Measurements from ENCODE around the gene IGF2BP2. TPM values are rescaled to one million over a fixed set of nuclear protein-coding genes. Genes with fewer than 3 reads are reported as not detected.

IGF2BP2 gene
- total and polyA plus RNA-seq, 2 of the 13 experiments (the other 11 are each of a cell fraction or from before 2014, with no cell fraction given), result 6.5 to 46.0 TPM

DNA sequence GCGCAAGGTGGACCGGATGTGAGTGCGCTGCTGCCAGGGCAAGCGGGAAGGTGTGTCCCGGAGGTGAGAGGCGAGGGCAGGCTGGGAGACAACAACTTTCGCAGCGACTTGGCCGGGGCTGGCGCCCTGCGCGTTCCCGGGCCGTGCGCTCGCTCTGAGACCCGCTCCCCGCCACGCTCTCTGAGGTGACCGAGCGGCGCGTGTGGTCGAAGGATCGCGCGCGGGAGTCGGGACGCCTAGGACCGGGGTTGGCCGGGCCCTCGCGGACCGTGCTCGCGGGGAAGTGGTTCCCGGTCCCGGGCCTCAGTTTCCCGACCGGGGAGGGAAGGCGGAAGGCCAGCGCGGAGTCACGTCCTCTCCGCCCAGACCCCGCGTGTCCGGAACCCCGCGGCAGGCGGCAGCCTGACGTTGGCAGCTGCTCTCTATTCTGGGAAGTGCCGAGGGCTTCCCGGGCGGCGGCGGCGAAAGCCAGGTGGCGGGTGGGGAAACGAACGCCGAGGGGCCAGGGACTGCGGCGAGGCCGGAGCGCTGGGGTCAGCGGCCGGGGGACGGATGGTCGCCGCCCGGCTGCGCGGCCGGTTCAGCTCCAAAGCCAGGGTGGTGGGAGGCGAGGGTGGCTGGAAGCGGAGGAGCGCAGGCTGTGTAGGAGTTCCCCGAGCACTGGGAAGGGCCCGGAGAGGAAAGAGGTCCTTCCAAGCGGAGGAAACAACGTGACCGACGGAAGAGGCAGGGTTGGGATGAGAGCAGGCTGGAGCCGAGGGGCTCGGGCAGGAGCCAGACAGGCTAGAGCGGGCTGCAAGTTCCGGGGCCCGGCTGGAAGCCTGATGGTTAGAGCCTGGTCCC, 1.0 kb upstream of the IGF2BP2 start (continued):
- TF ChIP-seq, protein P1, sequence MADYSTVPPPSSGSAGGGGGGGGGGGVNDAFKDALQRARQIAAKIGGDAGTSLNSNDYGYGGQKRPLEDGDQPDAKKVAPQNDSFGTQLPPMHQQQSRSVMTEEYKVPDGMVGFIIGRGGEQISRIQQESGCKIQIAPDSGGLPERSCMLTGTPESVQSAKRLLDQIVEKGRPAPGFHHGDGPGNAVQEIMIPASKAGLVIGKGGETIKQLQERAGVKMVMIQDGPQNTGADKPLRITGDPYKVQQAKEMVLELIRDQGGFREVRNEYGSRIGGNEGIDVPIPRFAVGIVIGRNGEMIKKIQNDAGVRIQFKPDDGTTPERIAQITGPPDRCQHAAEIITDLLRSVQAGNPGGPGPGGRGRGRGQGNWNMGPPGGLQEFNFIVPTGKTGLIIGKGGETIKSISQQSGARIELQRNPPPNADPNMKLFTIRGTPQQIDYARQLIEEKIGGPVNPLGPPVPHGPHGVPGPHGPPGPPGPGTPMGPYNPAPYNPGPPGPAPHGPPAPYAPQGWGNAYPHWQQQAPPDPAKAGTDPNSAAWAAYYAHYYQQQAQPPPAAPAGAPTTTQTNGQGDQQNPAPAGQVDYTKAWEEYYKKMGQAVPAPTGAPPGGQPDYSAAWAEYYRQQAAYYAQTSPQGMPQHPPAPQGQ (CRISPR knock-in tag; IDR thresholded peaks at IDR 0.05; ENCODE audit: borderline replicate concordance), result no peak
- TF ChIP-seq ZBTB7A (CRISPR knock-in tag; IDR thresholded peaks at IDR 0.05), result no peak; the same call in 1 of the 2 replicates
- no peak for TF ChIP-seq RFXANK (CRISPR knock-in tag; IDR thresholded peaks at IDR 0.05)
- peak; percentile 27; the same call in 1 of the 2 replicates for TF ChIP-seq ZNF431 (CRISPR knock-in tag; IDR thresholded peaks at IDR 0.05; ENCODE audit: borderline replicate concordance, low read depth)
- TF ChIP-seq ZNF891 (CRISPR knock-in tag; IDR thresholded peaks at IDR 0.05), result 0 out of 2 replicates have a peak, but pooled peaks have one; percentile 32
- TF ChIP-seq ZNF788 (CRISPR knock-in tag; IDR thresholded peaks at IDR 0.05; ENCODE audit: borderline replicate concordance), result no peak
- TF ChIP-seq DZIP1 (CRISPR knock-in tag; IDR thresholded peaks at IDR 0.05), result peak; percentile 20; the same call in 1 of the 2 replicates
- TF ChIP-seq HOXA7 (CRISPR knock-in tag; IDR thresholded peaks at IDR 0.05), result no peak
- TF ChIP-seq KLF15 (CRISPR knock-in tag; IDR thresholded peaks at IDR 0.05; ENCODE audit: borderline replicate concordance), result no peak
- TF ChIP-seq FOXJ3 (CRISPR knock-in tag; IDR thresholded peaks at IDR 0.05; ENCODE audit: borderline replicate concordance), result no peak
- no peak for TF ChIP-seq ZNF510 (CRISPR knock-in tag; IDR thresholded peaks at IDR 0.05; ENCODE audit: low read depth)
- TF ChIP-seq RAD51 (IDR thresholded peaks at IDR 0.05; ENCODE audit: borderline replicate concordance), result no peak
- no peak for TF ChIP-seq ZNF460 (CRISPR knock-in tag; IDR thresholded peaks at IDR 0.05; ENCODE audit: borderline replicate concordance)
- TF ChIP-seq, protein P2, sequence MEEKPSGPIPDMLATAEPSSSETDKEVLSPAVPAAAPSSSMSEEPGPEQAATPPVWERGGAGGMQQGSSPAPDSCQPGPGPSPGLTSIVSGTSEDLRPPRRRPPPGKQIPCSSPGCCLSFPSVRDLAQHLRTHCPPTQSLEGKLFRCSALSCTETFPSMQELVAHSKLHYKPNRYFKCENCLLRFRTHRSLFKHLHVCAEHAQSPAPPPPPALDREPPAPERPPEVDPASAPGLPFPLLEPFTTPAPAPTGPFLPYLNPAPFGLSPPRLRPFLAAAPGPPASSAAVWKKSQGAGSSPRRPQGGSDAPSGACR (CRISPR knock-in tag; IDR thresholded peaks at IDR 0.05), result peak; percentile 52; the same call in 1 of the 2 replicates
- no peak for TF ChIP-seq CHD2 (IDR thresholded peaks at IDR 0.05; ENCODE audit: low read depth, low read length)
- peak; percentile 55; the same call in 1 of the 2 replicates for TF ChIP-seq IRF9 (CRISPR knock-in tag; IDR thresholded peaks at IDR 0.05; ENCODE audit: borderline replicate concordance)
- TF ChIP-seq, protein P3, sequence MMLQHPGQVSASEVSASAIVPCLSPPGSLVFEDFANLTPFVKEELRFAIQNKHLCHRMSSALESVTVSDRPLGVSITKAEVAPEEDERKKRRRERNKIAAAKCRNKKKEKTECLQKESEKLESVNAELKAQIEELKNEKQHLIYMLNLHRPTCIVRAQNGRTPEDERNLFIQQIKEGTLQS (CRISPR knock-in tag; IDR thresholded peaks at IDR 0.05), result no peak
- no peak for TF ChIP-seq ZBTB21 (CRISPR knock-in tag; IDR thresholded peaks at IDR 0.05)
